PC-3 (cell line): ENCODE measurements around the gene TUBGCP2. TPM values are rescaled to one million over a fixed set of nuclear protein-coding genes. Genes with fewer than 3 reads are reported as not detected.

Experiments used
- ATAC-seq: fragments of 200-7000 bp; cut with Tn5 transposase; 2 replicates; pipeline ENCODE4 v1.9.1; 2020; ENCODE audit warnings: mild to moderate bottlenecking, moderate library complexity
- BruUV-seq: library from RNA; stranded (reverse); fragments of 400-500 nt; replicated peaks from 2 replicates; lab custom pipeline; 2021; lab: Mats Ljungman, UMichigan
- CTCF ChIA-PET: fragments of 300-600 bp; sonication (Branson Sonifier 250); formaldehyde crosslinking; loops from one replicate; lab custom pipeline; 2022; ENCODE audit warnings: antibody characterized with exemption; lab: Charles Lee
- POLR2A ChIA-PET: fragments of 300-600 bp; sonication (Branson Sonifier 250); formaldehyde crosslinking; loops from one replicate; lab custom pipeline; 2022; ENCODE audit warnings: antibody characterized with exemption; ENCODE audit not compliant: unreplicated experiment; lab: Charles Lee
- DNase-seq: peaks from one replicate; pipeline ENCODE4 v3.0.0-alpha.2; 2015
- H2AFZ ChIP-seq: fragments of 300-600 bp; sonication (generic); 2 replicates; pipeline ENCODE4 v1.6.0; 2016; ENCODE audit warnings: antibody characterized with exemption, low read length
- H3F3A ChIP-seq: fragments of 300-600 bp; sonication (generic); one replicate; pipeline ENCODE4 v1.6.0; 2017; ENCODE audit warnings: antibody characterized with exemption, low read length, control low read depth, mild to moderate bottlenecking; ENCODE audit not compliant: unreplicated experiment
- H3K27ac ChIP-seq: fragments of 300-600 bp; sonication (generic); 2 replicates; pipeline ENCODE4 v1.5.1; 2016; ENCODE audit warnings: mild to moderate bottlenecking, low read length
- H3K27me3 ChIP-seq: fragments of 300-600 bp; sonication (generic); 2 replicates; pipeline ENCODE4 v1.6.1; 2016; ENCODE audit warnings: low read length, mixed read lengths
- H3K36me3 ChIP-seq: fragments of 300-600 bp; sonication (generic); 2 replicates; pipeline ENCODE4 v1.6.1; 2016; ENCODE audit warnings: low read depth, mixed run types, low read length, mixed read lengths
- H3K4me1 ChIP-seq: fragments of 300-600 bp; sonication (generic); 2 replicates; pipeline ENCODE4 v1.5.1; 2016; ENCODE audit warnings: low read length; ENCODE audit not compliant: insufficient read depth
- H3K4me2 ChIP-seq: fragments of 300-600 bp; sonication (generic); 2 replicates; pipeline ENCODE4 v1.6.0; 2016; ENCODE audit warnings: low read length
- H3K4me3 ChIP-seq: fragments of 300-600 bp; sonication (generic); 2 replicates; pipeline ENCODE4 v1.5.1; 2016; ENCODE audit warnings: mild to moderate bottlenecking, low read length, mixed read lengths
- H3K79me2 ChIP-seq: fragments of 300-600 bp; sonication (generic); 2 replicates; pipeline ENCODE4 v1.6.1; 2017; ENCODE audit warnings: low read length, mixed read lengths
- H3K9ac ChIP-seq: fragments of 300-600 bp; sonication (generic); 2 replicates; pipeline ENCODE4 v1.6.0; 2016; ENCODE audit warnings: mild to moderate bottlenecking, low read length
- H3K9me2 ChIP-seq: fragments of 300-600 bp; sonication (generic); replicated peaks from 2 replicates; pipeline ENCODE4 v1.6.1; 2016; ENCODE audit warnings: mixed run types, low read length, mixed read lengths
- H3K9me3 ChIP-seq: fragments of 300-600 bp; sonication (generic); 2 replicates; pipeline ENCODE4 v1.6.1; 2016; ENCODE audit warnings: low read length, mixed read lengths
- H4K20me1 ChIP-seq: fragments of 300-600 bp; sonication (generic); 2 replicates; pipeline ENCODE4 v1.6.1; 2016; ENCODE audit warnings: low read length, mixed read lengths
- EZH2 ChIP-seq: fragments of 300-600 bp; sonication (generic); IDR thresholded peaks from one replicate; pipeline ENCODE4 v1.6.1; 2017; ENCODE audit warnings: antibody characterized with exemption, mild to moderate bottlenecking, low read length; ENCODE audit not compliant: unreplicated experiment
- EZH2phosphoT487 ChIP-seq: fragments of 300-600 bp; sonication (generic); IDR thresholded peaks from 2 replicates; pipeline ENCODE4 v1.6.1; 2018; ENCODE audit warnings: mild to moderate bottlenecking, antibody characterized with exemption, low read length, borderline replicate concordance
- intact Hi-C: fragments of 100-400 bp; cut with micrococcal nuclease; formaldehyde crosslinking; loops from 2 replicates; pipeline ENCODE4 v1.9.0; 2023
- total RNA-seq: library from RNA; depleted of rRNA; stranded (reverse); fragments of >200 nt; gene quantifications from 2 replicates; pipeline ENCODE4 v1.2.3, GENCODE V29; 2014
- TF ChIP-seq, protein P1 (sequence below): fragments of 300-600 bp; sonication (generic); conservative IDR thresholded peaks from 2 replicates; pipeline ENCODE4 v1.5.1; 2017; ENCODE audit warnings: antibody characterized with exemption, low read depth, mild to moderate bottlenecking, low read length

TUBGCP2 gene
- total RNA-seq, 1 experiment from 2014 or later, result 72.9 TPM

DNA sequence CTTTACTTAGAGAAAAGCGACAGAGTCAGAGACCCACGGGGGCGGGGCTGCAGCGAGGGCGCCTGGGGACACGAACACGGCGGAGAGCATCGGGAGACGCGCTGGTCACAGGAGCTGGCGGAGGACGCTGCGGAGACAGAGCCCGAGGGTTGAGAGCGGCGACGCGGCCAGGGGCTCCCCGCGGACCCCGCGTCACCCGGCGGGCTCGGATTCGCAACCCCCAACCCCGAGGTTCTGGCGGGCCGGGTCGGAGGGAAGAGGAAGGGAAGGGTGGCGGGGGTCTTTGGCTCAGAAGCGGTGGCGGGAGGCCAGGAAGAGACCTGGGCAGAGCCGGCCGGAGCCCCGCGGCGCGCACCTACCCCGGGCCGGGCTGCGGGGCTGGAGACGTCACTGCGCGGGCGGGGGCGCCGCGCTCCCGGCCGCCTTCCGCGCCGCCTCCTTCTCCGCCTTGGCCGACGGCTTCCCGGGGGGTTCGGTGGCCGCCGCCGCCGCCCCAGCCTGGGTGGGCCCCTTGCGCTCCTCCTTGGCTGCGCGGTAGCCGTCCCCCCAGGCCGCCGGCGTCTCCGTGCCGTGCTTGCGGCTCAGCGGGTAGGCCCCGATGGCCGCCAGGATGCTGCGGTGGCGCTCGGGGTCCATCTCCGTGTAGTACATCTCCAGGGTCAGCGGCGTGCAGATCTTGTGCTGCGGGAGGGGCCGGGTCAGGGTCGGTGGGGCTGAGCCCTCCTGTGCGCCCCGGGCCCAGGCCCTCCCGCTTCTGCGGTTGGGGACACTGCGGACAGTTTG lies 17.0 kb upstream of the TUBGCP2 start:
- TF ChIP-seq, protein P1, sequence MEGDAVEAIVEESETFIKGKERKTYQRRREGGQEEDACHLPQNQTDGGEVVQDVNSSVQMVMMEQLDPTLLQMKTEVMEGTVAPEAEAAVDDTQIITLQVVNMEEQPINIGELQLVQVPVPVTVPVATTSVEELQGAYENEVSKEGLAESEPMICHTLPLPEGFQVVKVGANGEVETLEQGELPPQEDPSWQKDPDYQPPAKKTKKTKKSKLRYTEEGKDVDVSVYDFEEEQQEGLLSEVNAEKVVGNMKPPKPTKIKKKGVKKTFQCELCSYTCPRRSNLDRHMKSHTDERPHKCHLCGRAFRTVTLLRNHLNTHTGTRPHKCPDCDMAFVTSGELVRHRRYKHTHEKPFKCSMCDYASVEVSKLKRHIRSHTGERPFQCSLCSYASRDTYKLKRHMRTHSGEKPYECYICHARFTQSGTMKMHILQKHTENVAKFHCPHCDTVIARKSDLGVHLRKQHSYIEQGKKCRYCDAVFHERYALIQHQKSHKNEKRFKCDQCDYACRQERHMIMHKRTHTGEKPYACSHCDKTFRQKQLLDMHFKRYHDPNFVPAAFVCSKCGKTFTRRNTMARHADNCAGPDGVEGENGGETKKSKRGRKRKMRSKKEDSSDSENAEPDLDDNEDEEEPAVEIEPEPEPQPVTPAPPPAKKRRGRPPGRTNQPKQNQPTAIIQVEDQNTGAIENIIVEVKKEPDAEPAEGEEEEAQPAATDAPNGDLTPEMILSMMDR, result no peak
- peak; percentile 45 for TF ChIP-seq EZH2
- Histone ChIP-seq H4K20me1 (no peaks in the 10 kb centered on the region), H3K27me3 (peaks cover 11% of the 10 kb centered on the region; the same call in 1 of the 2 replicates)

DNA sequence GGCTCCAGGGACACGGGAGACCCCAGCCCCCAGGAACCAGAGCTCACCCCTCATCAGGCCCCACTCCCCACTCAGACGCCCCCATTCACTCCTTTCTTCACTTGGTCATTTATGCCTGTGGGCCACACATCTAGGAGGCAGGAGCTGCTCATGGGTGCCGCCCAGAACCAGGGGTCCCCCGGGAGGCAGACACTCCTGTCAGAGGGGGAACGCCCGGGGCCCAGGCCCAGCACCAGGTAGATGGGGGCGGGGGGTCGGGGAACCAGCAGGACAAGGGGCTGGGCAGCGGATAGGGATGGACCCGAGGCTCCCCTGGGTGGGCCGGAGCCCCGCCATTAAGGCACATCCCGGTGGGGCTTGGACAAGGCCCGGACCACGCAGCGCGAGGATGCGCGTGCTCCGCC lies 16.2 kb upstream of the TUBGCP2 start:
- Histone ChIP-seq H3F3A (peaks cover 4% of the 10 kb centered on the region), H3K4me3 (no peak overlapping the region), H3K9me3 (no peaks in the 10 kb centered on the region), H3K9me2 (no peaks in the 10 kb centered on the region), H3K79me2 (no peaks in the 10 kb centered on the region), H2AFZ (no peak overlapping the region), H3K27ac (no peak overlapping the region), H4K20me1 (no peaks in the 10 kb centered on the region), H3K36me3 (no peaks in the 10 kb centered on the region), H3K4me1 (peaks cover 15% of the 10 kb centered on the region), H3K4me2 (peak overlapping the region; percentile 16; the same call in 1 of the 2 replicates), H3K27me3 (peaks cover 11% of the 10 kb centered on the region; the same call in 1 of the 2 replicates), H3K9ac (no peak overlapping the region)
- no peak for DNase-seq
- intact Hi-C loops, result loop anchor here (10.0 kb wide), 1 partner anchor 180 kb away; no protein-coding TSS in a partner anchor
- no TSS peak for BruUV-seq
- CTCF ChIA-PET, result no interaction called here
- TF ChIP-seq, protein P1, result no peak
- no peak for TF ChIP-seq EZH2
- no peak for TF ChIP-seq EZH2phosphoT487
- no peak for ATAC-seq
- POLR2A ChIA-PET, result no interaction called here

More for the DNA sequence above, 17.0 kb upstream of the TUBGCP2 start:
- no peak for DNase-seq
- Histone ChIP-seq H3K4me1 (peaks cover 15% of the 10 kb centered on the region), H3K79me2 (no peaks in the 10 kb centered on the region), H3F3A (peaks cover 4% of the 10 kb centered on the region), H3K9ac (no peak overlapping the region), H3K9me2 (no peaks in the 10 kb centered on the region), H2AFZ (no peak overlapping the region), H3K9me3 (no peaks in the 10 kb centered on the region), H3K4me2 (peak overlapping the region; percentile 16; the same call in 1 of the 2 replicates), H3K36me3 (no peaks in the 10 kb centered on the region), H3K27ac (no peak overlapping the region), H3K4me3 (no peak overlapping the region)
- intact Hi-C loops, result loop anchor here (10.0 kb wide), 1 partner anchor 179 kb away; no protein-coding TSS in a partner anchor
- ChIA-PET CTCF (no interaction called here), POLR2A (no interaction called here)
- no peak for ATAC-seq
- BruUV-seq, result no TSS peak
